ENCODE measurements around the gene ARHGEF19.

DNA sequence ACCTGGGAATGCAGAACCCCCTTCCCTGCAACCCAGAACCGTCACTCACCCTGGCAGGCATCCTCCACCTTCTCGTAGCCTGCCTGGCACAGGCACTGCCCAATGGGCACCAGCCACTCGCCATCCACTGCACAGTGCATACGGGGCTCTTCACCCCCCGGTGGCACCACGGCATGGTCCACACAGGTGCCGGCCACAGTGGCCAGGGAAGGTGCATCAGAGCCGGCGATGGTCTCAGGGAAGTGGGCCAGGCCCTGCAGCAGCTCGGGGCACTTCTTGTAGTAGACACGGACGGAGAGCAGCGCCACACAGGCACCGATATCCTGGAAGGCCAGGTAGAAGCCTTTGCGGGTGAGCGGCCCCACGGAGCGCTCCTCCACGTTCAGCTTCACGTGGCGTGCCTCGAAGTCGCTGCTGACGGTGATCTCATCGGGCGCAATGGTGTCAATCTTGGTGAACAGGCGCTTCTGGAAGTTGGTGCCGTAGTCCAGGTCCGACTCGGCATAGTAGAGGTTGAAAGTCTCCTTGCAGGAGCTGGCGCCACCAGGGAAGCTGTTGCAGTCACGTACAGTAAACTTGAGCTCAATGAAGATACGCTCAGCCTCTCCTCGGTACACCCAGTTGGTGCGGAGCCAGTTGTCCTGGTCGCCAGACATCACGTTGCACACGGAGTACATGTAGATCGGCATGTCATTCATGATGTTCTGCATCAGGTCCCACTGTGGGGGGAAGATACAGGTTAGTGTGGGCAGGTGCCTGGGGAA is 63.9 kb downstream of the ARHGEF19 start:
- TF ChIP-seq, protein P1, sequence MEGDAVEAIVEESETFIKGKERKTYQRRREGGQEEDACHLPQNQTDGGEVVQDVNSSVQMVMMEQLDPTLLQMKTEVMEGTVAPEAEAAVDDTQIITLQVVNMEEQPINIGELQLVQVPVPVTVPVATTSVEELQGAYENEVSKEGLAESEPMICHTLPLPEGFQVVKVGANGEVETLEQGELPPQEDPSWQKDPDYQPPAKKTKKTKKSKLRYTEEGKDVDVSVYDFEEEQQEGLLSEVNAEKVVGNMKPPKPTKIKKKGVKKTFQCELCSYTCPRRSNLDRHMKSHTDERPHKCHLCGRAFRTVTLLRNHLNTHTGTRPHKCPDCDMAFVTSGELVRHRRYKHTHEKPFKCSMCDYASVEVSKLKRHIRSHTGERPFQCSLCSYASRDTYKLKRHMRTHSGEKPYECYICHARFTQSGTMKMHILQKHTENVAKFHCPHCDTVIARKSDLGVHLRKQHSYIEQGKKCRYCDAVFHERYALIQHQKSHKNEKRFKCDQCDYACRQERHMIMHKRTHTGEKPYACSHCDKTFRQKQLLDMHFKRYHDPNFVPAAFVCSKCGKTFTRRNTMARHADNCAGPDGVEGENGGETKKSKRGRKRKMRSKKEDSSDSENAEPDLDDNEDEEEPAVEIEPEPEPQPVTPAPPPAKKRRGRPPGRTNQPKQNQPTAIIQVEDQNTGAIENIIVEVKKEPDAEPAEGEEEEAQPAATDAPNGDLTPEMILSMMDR (IDR thresholded peaks at IDR 0.05): no peak
- TF ChIP-seq POLR2A (IDR thresholded peaks at IDR 0.05; ENCODE audit: low read depth) (no peak), POLR2AphosphoS5 (IDR thresholded peaks at IDR 0.05) (no peak)
